Measurements from ENCODE around the gene SLC25A21.

- TF ChIP-seq EZH2phosphoT487 (IDR thresholded peaks at IDR 0.05): no peak
- peak; percentile 1 for TF ChIP-seq CTCF (IDR thresholded peaks at IDR 0.05)
- no peak for TF ChIP-seq EZH2 (IDR thresholded peaks at IDR 0.05)
Measured at GRCh38 chr14:36942522-36943245, 229.7 kb downstream of the SLC25A21 start.
